Cerebellar cortex (tissue), 1 donor: Measurements from ENCODE around the gene INSR.
A peak's percentile ranks its signal among the peaks of the same experiment; 100 is the strongest.
"Not testable (repeated sequence)": the region's sequence is repeated elsewhere in the genome, so short reads cannot be mapped to it uniquely, and the experiment has no call there.

Source experiments
- DNase-seq: peaks from one replicate; pipeline ENCODE4 v3.0.0-alpha.2; 2015; ENCODE audit warnings: low spot score

INSR gene

DNA sequence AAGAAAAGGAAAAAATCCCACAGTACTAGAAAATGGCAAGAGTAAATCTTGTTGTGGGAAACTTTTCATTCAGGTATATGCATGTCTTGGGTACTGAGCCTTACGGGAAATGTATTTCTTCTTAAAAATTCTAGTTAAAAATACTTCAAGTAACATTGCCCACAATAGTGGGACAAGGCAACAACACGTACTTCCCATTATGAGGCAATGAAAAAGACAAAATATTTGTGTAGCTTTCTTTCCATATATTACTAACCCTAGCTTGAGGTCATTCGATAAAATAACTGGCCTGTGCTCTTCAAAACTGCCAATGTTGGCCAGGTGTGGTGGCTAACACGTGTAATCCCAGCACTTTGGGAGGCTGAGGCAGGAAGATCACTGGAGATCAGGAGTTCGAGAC lies 99.2 kb downstream of the INSR start:
- no peak for DNase-seq

DNA sequence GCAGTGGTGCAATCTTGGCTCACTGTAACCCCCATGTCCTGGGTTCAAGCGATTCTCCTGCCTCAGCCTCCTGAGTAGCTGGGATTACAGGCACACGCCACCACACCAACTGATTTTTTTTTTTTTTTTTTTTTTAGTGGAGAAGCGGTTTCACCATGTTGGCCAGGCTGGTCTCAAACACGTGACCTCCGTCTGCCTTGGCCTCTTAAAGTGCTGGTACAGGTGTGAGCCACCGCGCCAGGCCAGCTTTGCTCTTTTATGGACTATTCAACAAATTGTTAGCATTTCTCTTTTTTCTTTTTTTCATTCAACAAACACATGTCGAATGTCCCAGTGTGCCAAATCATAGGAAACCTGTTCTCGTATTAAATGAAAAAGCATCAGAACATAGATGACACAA lies 99.6 kb downstream of the INSR start:
- DNase-seq: no peak

DNA sequence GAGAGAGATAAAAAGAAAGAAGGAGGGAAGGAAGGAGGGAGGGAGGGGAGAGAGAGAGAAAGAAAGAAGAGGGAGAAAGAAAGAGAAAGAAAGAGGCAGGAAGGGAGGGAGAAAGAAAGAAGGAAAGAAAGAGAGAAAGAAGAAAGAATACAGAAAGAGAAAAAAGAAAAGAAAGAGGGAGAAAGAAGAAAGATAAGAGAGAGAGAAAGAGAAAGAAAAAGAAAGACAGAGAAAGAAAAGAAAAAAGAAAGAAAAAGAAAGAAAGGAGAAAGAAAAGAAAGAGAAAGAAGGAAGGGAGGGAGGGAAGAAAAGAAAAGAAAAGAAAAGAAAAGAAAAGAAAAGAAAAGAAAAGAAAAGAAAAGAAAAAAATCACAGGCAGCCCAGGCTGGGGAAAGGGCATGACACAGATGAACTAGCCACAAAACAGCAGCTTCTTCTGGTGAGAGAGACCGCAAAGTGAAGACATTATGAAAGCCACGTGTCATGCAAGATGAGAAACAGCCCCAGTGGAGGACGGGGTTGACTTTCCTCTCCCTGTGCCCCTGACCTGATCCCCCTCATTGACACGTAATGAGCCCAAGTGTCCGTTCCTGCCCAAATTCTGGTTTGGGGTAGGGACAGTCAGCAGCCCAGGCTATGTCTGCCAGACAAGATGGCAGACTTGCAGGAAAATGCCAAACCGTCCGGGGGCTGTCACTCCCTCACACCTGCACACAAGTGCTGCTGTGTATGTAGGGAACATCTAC lies 102.1 kb downstream of the INSR start:
- DNase-seq: no peak

DNA sequence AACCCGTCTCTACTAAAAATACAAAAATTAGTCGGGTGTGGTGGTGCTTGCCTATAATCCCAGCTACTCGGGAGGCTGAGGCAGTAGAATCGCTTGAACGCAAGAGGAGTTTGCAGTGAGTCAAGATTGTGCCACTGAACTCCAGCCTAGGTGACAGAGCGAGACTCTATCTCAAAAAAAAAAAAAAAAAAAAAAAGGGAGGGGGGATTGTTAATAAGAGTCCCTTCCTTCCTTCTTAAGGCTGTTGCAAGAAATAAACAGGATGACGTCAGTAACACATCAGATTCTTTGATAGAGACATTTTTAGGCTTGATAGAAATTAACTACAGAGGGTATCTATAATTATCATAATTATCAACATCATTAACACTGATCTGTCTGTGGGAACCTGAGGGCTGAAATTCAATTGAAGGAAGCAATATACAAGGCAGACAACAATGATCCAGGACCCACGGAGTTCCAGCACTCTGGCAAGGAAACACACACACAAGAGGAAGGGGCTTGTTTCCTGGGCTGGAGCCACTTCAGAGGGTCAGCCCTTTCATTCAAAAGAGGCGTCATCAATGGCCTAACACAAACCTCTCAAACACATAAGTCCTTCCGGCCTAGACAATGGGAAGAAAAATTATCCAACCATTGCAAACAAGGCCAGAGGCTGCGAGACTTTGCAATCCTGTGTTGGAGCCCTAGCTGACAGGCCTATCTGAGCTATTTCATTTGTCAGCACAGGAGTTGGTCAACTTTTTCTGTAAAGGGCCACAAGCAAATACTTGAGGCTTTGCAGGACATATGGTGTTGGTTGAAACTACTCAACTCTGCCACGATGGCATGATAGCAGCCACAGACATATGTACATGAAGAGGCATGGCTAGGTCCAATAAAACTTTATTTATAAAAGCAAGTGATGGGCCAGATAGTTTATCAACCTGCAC lies 105.2 kb downstream of the INSR start:
- no peak for DNase-seq

DNA sequence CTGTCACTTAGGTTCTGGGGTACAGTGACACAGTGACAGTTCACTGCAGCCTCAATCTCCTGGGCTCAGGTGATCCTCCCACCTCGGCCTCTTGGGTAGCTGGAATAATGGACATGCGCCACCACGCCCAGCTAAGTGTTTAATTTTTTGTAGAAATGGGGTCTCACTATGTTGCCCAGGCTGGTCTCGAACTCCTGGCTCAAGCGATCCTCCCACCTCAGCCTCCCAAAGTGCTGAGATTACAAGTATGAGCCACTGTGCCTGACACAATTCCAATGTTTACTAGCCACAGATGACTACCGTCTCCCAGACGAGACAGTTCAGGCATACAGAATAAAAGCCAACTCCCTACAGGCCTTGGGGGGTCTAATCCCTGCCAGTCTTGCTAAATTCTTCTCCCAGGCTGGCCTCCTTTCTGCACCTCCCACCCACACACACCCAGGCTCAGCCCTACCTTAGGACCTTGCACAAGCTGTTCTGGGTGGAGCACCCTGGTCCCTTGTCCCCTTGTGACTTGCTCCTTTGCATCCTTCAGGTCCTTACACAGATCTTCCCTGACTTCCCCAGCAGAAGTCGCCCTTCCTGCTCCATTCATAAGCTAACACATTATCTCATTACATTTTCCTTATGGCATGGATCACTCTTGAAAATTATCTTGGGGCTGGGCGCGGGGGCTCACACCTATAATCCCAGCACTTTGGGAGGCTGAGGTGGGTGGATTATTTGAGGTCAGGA lies 106.4 kb downstream of the INSR start:
- DNase-seq: no peak

DNA sequence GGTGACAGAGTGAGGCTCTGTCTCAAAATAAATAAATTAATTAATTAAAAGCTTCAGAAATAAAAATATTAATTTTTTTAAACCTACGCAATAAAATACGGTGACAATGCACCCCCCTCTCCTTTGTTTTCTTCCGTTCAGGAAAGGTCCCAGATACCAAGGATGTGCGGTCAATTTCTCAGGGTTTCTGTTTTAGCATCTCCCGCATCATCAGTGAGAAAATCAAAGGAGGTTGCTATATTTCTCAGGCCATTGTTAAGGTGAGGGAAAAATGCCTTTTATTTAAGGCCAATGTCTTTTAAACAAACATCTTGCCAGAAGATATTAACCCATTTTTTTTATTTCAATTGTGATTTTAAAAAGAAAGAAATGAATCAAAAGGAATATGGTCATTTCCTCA lies 111.7 kb downstream of the INSR start:
- no peak for DNase-seq

DNA sequence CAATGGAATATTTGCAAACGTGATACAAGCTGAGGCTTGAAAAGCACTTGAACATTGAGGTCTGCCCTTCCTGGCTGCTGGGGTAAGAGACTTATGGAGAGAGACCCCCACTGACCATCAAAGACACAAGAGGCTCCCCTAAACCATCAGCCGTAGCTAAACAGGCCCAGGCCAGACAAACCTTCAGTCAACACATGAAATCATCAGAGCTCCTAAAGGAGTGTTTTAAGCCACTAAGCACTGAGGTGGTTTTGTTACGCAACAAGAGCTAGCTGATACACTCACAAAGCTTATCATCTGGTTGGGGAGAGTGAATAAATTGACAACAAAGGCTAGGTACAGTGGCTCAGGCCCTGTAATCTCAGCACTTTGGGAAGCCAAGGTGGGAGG lies 114.3 kb downstream of the INSR start:
- DNase-seq: no peak

DNA sequence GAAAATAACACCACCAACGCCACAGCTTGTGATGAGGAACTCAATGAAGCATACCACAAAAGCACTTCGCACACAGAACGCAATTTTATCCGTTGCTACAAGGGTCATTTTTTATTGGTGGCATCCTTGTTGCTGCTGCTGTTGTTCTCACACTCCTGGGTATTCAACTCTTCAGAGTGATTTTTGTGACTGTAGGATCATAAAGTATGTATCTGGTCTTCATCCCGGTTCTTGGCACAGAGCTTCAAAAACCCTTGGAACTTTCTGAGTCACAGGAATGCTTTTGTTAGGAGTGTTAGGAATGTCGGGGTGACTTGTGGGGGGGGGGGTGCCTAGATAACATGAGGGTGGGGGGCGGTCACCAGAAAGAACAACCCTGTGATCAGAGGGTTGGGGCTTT lies 116.3 kb downstream of the INSR start:
- DNase-seq: no peak

DNA sequence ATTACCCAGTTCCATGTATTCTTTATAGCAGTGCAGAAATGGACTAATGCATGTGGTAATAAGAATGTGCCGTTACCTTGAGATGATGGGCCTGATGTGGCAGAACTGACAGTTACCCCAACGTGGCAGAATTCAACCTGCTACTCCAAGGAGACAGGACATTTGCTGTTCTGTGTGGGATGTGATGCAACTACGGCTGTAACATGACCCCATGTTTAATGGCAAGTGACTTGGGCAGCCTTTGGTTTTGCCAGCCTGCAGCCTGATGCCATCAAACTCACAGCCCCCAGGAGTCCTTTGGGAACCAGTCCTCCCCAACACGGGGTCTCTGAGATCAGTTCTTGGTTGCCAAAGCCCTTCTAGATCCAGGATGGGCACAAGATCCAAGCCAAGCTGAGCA lies 117.4 kb downstream of the INSR start:
- no peak for DNase-seq

DNA sequence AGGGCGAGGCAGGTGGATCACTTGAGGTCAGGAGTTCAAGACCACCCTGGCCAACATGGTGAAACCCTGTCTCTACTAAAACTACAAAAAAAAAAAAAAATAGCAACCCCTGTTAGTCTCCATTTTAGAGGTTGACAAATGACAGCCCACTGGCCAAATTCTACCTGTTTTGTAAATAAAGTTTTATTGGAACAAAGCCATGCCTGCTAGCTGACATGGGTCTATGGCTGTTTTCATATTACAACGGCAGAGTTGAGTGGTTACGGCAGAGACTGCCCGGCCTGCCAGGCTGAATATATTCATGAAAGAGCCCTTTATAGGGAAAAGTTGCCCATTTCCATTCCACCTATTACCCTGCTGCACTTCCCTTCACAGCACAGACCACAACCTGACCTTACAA lies 121.4 kb downstream of the INSR start:
- no peak for DNase-seq

DNA sequence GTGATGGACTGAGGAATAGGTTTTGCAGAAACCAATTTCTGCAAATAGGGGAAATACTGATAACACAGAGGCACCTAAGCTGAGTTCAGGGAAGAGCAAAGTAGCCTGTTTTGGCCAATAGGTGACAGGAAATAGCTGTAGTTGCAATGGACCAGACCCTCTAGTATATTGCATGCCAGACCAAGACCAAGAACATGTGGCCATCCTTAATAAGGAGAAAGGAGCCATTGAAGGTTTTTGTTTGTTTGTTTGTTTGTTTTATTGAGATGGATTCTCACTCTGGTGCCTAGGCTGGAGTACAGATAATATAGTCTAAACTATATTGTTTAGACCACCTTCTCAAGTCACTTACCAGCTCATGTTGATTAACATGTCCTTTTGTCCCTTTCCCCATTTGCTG lies 123.2 kb downstream of the INSR start:
- no peak for DNase-seq

DNA sequence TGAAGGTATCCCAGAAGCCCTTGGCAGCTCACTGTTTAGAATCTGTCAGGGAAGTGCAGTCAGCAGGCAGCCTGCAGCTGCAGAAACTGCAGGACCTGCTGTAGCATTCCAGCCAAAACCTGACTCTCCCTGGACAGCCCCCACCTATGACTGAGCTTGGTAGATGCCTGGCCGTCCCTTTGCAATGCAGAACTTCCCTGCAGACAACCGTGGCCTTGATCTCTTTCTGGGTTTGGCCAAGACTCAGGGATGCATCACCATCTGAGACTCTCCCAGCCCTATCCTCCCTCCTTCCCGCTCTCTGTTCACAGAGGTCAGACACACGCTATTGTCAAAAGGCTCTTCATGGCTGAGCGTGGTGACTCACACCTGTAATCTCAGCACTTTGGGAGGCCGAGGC lies 125.3 kb downstream of the INSR start:
- DNase-seq: no peak

DNA sequence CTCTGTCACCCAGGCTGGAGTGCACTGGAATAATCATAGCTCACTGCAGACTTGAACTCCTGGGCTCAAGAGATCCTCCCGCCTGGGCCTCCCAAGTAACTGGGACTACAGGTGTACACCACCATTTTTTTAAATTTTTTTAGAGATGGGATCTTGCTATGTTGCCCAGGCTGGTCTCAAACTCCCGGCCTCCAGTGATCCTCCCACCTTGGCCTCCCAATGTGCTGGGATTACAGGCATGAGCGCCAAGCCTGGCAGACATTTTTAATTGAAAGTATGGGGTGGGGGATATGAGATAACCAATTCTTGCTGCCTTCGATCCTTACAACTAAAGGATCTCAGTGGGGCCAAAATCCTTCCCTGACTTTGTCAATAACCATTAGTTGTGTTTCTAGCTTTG lies 132.9 kb downstream of the INSR start:
- DNase-seq: no peak

DNA sequence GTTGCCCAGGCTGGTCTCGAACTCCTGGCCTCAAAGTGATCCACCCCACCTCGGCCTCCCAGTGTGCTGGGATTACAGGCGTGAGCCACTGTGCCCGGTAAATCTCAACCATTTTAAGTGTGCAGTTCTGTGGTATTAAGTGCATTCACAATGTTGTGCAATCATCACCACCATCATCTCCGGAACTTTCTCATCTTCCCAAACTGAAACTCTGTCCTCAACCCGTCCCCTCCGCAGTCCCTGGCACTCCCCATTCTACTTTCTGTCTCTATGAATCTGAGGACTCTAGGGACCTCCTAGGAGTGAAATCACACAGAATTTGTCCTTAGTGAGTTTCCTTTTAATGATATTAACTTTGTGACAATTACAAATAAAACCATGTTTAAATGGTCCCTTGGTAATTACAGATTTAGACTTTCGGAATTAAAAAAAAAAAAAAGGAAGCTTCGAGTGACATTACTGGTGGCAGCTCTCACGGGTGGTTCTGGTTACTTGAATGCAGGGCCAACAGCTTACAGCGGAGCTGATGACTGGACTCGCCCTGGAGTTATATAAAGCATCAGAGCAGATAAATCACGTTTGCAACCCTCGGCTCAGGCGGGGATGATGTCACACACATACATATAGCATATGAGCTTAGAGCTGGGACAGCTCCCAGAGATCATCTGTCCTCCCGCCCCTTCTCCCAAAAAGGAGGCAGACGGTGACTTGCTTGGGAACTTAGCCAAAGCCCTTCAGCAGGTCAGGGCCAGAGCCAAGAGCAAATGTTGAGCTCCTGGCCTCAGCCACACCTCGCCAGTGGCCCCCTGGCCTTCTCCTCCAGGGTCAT lies 134.9 kb downstream of the INSR start:
- peak; percentile 86 for DNase-seq

DNA sequence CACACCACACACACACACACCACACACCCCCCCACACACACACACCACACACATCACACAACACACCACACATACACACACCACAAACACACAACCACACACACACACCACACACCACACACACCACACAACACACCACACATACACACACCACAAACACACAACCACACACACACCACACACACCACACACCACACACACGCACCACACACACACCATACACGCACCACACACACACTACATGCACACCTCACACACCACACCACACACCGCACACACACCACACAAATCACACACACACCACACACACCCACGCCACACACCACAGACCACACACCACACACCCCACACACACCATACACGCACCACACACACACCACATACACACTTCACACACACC lies 141.2 kb downstream of the INSR start:
- DNase-seq: no peak

DNA sequence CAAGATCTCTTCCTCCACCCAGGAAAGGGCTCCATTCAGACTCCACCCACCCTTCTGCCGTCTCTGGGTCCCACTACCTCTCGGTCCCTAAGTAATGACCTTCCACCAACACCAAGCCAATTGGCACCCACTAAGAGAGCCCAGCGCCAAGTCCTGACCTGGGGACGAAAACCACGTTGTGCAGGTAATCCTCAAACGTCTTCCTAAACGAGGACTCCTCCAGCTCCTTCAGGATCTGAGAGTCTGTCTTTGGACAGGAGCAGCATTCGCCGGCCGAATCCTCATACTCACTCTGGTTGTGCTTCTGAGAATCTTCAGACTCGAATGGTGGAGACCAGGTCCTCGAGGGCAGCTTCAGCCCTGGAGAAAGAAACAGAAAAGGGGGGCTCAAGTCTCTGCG lies 141.6 kb downstream of the INSR start:
- DNase-seq: peak; percentile 12

DNA sequence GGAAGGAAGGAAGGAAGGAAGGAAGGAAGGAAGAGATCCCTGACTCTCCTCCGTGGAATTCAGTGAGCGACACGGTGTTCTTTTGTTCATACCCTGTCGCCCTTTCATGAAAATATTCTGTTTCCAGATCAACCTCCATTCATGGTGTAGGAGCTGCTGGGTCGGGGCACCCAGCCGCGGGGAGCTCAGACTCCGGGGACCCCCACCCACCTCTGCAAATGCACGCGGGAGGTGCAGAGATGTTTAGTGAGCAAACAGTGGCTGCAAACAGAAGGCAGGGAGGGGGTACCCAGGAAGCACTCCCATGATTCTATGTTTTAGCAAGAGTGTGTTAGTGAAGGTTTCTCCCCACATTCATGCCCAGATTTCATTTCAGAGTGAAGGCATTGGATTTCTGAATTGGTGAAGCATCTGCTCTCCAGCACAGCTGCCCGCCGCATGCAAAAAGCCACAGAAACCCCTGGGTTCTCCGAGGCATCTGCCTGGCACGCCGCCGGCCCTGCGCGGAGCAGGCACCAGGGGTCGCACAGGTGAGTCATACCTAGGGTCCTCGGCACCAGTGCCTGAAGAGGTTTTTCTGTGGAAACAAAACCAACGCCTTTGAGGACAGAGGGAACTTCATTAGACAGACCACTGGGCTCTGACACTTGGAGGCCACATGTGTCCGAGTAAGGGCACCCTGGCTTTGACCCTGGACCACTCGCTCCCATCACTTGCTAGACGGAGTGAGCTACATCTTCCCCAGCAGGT lies 144.1 kb downstream of the INSR start:
- no peak for DNase-seq

DNA sequence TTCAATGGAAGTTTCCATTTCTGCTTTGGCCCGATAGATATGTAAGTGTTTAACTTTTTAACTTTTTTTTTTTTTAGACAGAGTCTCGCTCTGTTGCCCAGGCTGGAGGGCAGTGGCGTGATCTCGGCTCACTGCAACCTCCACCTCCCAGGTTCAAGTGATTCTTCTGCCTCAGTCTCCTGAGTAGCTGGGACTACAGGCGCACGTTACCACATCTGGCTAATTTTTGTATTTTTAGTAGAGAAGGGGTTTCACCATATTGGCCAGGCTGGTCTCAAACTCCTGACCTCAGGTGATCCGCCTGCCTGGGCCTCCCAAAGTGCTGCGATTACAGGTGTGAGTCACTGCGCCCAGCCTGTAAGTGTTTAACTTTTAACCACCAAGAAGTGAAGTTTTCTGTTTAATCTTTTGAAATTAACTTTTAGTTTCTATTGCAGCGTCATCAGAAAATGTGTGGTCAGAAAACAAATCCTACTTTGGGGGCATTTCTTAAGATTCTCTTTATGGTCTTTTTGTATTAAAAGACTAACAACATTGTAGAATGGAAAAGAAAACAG lies 147.0 kb downstream of the INSR start:
- not testable (repeated sequence) for DNase-seq

DNA sequence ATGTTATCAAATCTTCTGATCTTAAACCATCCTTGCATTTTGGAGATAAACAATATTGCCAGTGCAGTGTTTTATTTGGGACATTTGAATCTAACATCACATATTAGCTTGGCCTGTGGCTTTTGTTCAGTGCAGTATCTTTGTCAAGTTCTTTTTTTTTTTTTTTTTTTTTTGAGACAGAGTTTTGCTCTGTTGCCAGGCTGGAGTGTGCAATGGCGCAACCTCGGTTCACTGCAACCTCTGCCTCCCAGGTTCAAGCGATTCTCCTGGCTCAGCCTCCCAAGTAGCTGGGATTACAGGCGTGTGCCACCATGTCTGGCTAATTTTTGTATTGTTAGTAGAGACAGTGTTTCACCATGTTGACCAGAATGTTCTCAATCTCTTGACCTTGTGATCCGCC lies 148.1 kb downstream of the INSR start:
- not testable (repeated sequence) for DNase-seq

DNA sequence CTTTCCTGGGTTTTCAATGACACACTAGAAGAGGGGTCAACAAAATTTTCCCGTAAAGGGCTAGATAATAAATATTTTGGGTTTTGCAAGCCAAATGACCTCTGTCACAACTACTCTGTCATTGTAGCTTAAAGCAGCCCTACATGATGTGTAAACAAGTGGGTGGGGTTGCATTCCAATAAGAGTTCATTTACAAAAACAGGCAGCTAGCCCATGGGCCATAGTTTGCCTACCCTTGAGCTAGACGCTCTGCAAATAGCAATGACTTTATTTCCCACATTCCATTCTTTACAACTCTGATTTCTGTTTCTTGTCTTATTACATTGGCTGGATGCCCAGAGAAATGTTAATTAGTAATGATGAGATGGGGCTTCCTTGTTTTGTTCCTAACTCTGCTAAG lies 148.7 kb downstream of the INSR start:
- DNase-seq: no peak

DNA sequence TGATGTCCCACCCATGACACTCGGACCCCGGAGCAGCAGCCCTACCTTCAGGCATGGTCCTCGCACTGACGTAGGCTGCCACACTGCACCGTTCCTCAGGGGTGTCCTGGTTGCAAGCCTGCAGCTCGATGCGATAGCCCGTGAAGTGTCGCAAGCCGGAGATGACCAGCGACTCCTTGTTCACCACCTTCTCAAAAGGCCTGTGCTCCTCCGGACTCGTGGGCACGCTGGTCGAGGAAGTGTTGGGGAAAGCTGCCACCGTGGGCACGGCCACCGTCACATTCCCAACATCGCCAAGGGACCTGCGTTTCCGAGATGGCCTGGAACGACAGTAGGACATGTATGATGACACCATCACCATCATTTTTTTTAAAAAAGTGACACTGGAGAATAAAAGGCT lies 151.4 kb downstream of the INSR start:
- no peak for DNase-seq
